H1 (cell line): ENCODE data around the gene CIAO2B. TPM values are rescaled to one million over a fixed set of nuclear protein-coding genes. Genes with fewer than 3 reads are reported as not detected.
A peak's percentile ranks its signal among the peaks of the same experiment; 100 is the strongest.

ENCODE experiments used
- CTCF ChIA-PET: fragments of 300-600 bp; sonication (Branson Sonifier 250); formaldehyde crosslinking; loops from one replicate; lab custom pipeline; 2021; ENCODE audit not compliant: partially characterized antibody; lab: Charles Lee
- POLR2A ChIA-PET: fragments of 300-600 bp; sonication (Branson Sonifier 250); formaldehyde crosslinking; loops from one replicate; lab custom pipeline; 2021; ENCODE audit warnings: inconsistent platforms; ENCODE audit not compliant: partially characterized antibody; lab: Charles Lee
- DNase-seq, 2 experiments: peaks; one replicate each; pipeline versions ENCODE4 v3.0.0 to v3.0.0-alpha.2; 2010 to 2022; ENCODE audit warnings: low spot score in 2 of 2, low read depth in 1 of 2, mixed read lengths in 1 of 2
- FAIRE-seq: peaks from 2 replicates; lab custom pipeline; 2011; peaks lifted over from hg19 to GRCh38; lab: Jason Lieb, UNC
- H2AFZ ChIP-seq: 2 replicates; pipeline ENCODE4 v1.8.1; 2012; ENCODE audit warnings: low read length, inconsistent platforms
- H2AK5ac ChIP-seq: 2 replicates; pipeline ENCODE4 v1.6.1; 2013; ENCODE audit warnings: low read depth, low read length
- H2BK120ac ChIP-seq: replicated peaks from 2 replicates; pipeline ENCODE3; 2013; ENCODE audit warnings: low read depth, low read length, inconsistent platforms
- H2BK12ac ChIP-seq: 2 replicates; pipeline ENCODE4 v1.6.1; 2013; ENCODE audit warnings: low read depth, low read length
- H2BK15ac ChIP-seq: 2 replicates; pipeline ENCODE4 v1.6.1; 2013; ENCODE audit warnings: low read length
- H2BK20ac ChIP-seq: 2 replicates; pipeline ENCODE4 v1.6.1; 2013; ENCODE audit warnings: low read length
- H2BK5ac ChIP-seq: 2 replicates; pipeline ENCODE4 v1.6.1; 2013; ENCODE audit warnings: low read depth, low read length
- H3K14ac ChIP-seq: 2 replicates; pipeline ENCODE4 v1.6.1; 2013; ENCODE audit warnings: inconsistent platforms; ENCODE audit not compliant: insufficient read length
- H3K18ac ChIP-seq: 2 replicates; pipeline ENCODE4 v1.6.1; 2013; ENCODE audit warnings: low read length; ENCODE audit errors: extremely low read depth
- H3K23ac ChIP-seq: 2 replicates; pipeline ENCODE4 v1.6.1; 2013; ENCODE audit warnings: inconsistent platforms; ENCODE audit not compliant: insufficient read length
- H3K23me2 ChIP-seq: 2 replicates; pipeline ENCODE4 v1.6.1; 2013; ENCODE audit warnings: low read depth, low read length
- H3K27ac ChIP-seq: 2 replicates; pipeline ENCODE4 v1.6.1; 2011; ENCODE audit warnings: low read depth, low read length, inconsistent platforms
- H3K27me3 ChIP-seq, 4 experiments: replicated peaks in 1 of 4; 1 replicate in 1 of 4; 2 replicates in 3 of 4; pipeline versions ENCODE4 v1.6.1 to v1.8.1; 2011 to 2013; ENCODE audit warnings: low read length in 3 of 4, mild to moderate bottlenecking in 3 of 4, inconsistent platforms in 2 of 4, mixed read lengths in 2 of 4, moderate library complexity in 1 of 4; ENCODE audit not compliant: control insufficient read depth in 3 of 4, insufficient read depth in 3 of 4; ENCODE audit errors: extremely low read depth in 1 of 4
- H3K36me3 ChIP-seq, 4 experiments: 2 replicates each; pipeline versions ENCODE4 v1.6.1 to v1.8.1; 2011 to 2013; ENCODE audit warnings: mild to moderate bottlenecking in 4 of 4, low read length in 3 of 4, moderate library complexity in 2 of 4, control low read depth in 1 of 4, inconsistent platforms in 1 of 4; ENCODE audit not compliant: insufficient read depth in 4 of 4, control insufficient read depth in 2 of 4
- H3K4ac ChIP-seq: replicated peaks from 2 replicates; pipeline ENCODE3; 2013; ENCODE audit warnings: low read length, low read depth, mixed read lengths, inconsistent platforms; ENCODE audit not compliant: insufficient read length
- H3K4me1 ChIP-seq, 4 experiments: replicated peaks in 1 of 4; 1 replicate in 1 of 4; 2 replicates in 3 of 4; pipeline versions ENCODE4 v1.6.1 to v1.8.1; 2011 to 2013; ENCODE audit warnings: low read length in 3 of 4, inconsistent platforms in 2 of 4, mixed read lengths in 1 of 4; ENCODE audit not compliant: insufficient read depth in 4 of 4, control insufficient read depth in 3 of 4
- H3K4me2 ChIP-seq, 2 experiments: 2 replicates each; pipeline versions ENCODE4 v1.6.1 to v1.8.1; 2011 to 2013; ENCODE audit warnings: low read depth in 2 of 2, low read length in 2 of 2, control low read depth in 1 of 2, inconsistent platforms in 1 of 2, mild to moderate bottlenecking in 1 of 2; ENCODE audit not compliant: insufficient read depth in 1 of 2
- H3K4me3 ChIP-seq, 4 experiments: fragments of 200-600, 300-600 bp in 1 of 4; sonication (generic), shearing (Covaris generic), sonication (Bioruptor Twin) in 1 of 4; 2 replicates each; pipeline versions ENCODE4 v1.5.1 to v1.8.1; 2011 to 2016; ENCODE audit warnings: low read length in 4 of 4, low read depth in 3 of 4, control low read depth in 2 of 4, inconsistent platforms in 2 of 4, mild to moderate bottlenecking in 2 of 4, mixed read lengths in 1 of 4, moderate library complexity in 1 of 4; ENCODE audit not compliant: insufficient read depth in 2 of 4; ENCODE audit errors: extremely low read depth in 1 of 4
- H3K56ac ChIP-seq: replicated peaks from 2 replicates; pipeline ENCODE3; 2013; ENCODE audit warnings: low read depth, mild to moderate bottlenecking, mixed read lengths, low read length, inconsistent platforms; ENCODE audit not compliant: insufficient read length
- H3K79me1 ChIP-seq: 2 replicates; pipeline ENCODE4 v1.6.1; 2013; ENCODE audit warnings: low read depth, low read length, control low read depth
- H3K79me2 ChIP-seq, 2 experiments: 2 replicates each; pipeline versions ENCODE4 v1.6.1 to v1.8.1; 2012 to 2013; ENCODE audit warnings: low read length in 2 of 2, mild to moderate bottlenecking in 2 of 2, inconsistent platforms in 1 of 2; ENCODE audit not compliant: insufficient read depth in 2 of 2, control insufficient read depth in 1 of 2
- H3K9ac ChIP-seq, 4 experiments: replicated peaks in 1 of 4; 1 replicate in 1 of 4; 2 replicates in 3 of 4; pipeline versions ENCODE4 v1.6.1 to v1.8.1; 2011 to 2013; ENCODE audit warnings: low read depth in 3 of 4, low read length in 3 of 4, control low read depth in 2 of 4, mild to moderate bottlenecking in 2 of 4, moderate library complexity in 2 of 4, inconsistent platforms in 1 of 4; ENCODE audit errors: extremely low read depth in 1 of 4
- H3K9me3 ChIP-seq, 2 experiments: 2 replicates each; pipeline versions ENCODE4 v1.6.1 to v1.8.1; 2012 to 2013; ENCODE audit warnings: mild to moderate bottlenecking in 2 of 2, moderate library complexity in 2 of 2, control low read depth in 1 of 2, inconsistent platforms in 1 of 2, low read depth in 1 of 2, low read length in 1 of 2, mixed read lengths in 1 of 2; ENCODE audit not compliant: insufficient read depth in 2 of 2
- H4K20me1 ChIP-seq, 2 experiments: replicated peaks in 1 of 2; 2 replicates each; pipeline versions ENCODE3 to v1.8.1; 2011 to 2013; ENCODE audit warnings: inconsistent platforms in 2 of 2, low read length in 2 of 2, mild to moderate bottlenecking in 1 of 2; ENCODE audit not compliant: insufficient read depth in 2 of 2, control insufficient read depth in 1 of 2
- H4K5ac ChIP-seq: 2 replicates; pipeline ENCODE4 v1.6.1; 2013; ENCODE audit warnings: low read length, low read depth, mixed read lengths, inconsistent platforms; ENCODE audit not compliant: insufficient read length
- H4K8ac ChIP-seq: 2 replicates; pipeline ENCODE4 v1.8.0; 2013; ENCODE audit warnings: mild to moderate bottlenecking, moderate library complexity, low read length, inconsistent platforms; ENCODE audit not compliant: insufficient read depth; ENCODE audit errors: extremely low read depth
- H4K91ac ChIP-seq: replicated peaks from 2 replicates; pipeline ENCODE3; 2013; ENCODE audit warnings: low read length, mixed read lengths, inconsistent platforms; ENCODE audit not compliant: insufficient read length
- ASH2L ChIP-seq: fragments of 200-600, 300-600 bp; sonication (generic); IDR thresholded peaks from one replicate; pipeline ENCODE4 v1.7.1; 2017; ENCODE audit warnings: low read length
- BACH1 ChIP-seq: IDR thresholded peaks from 2 replicates; pipeline ENCODE4 v1.6.1; 2012; ENCODE audit warnings: low read length, improper control_type of control experiment
- CREB1 ChIP-seq: IDR thresholded peaks from 2 replicates; pipeline ENCODE4 v1.6.1; 2012; ENCODE audit warnings: inconsistent platforms
- GTF2F1 ChIP-seq: IDR thresholded peaks from 2 replicates; pipeline ENCODE4 v1.6.1; 2012; ENCODE audit warnings: low read depth, low read length, improper control_type of control experiment, borderline replicate concordance
- RAD21 ChIP-seq, 2 experiments: IDR thresholded peaks in 1 of 2; conservative IDR thresholded peaks in 1 of 2; 2 replicates each; pipeline ENCODE4 v1.6.1; 2011; ENCODE audit warnings: low read depth in 2 of 2, low read length in 2 of 2, improper control_type of control experiment in 1 of 2, inconsistent platforms in 1 of 2, mild to moderate bottlenecking in 1 of 2, moderate library complexity in 1 of 2
- RNF2 ChIP-seq: fragments of 200-900, 300-1000 bp; sonication (generic); IDR thresholded peaks from 2 replicates; pipeline ENCODE4 v1.7.1; 2016; ENCODE audit warnings: borderline replicate concordance, low read depth, mild to moderate bottlenecking, antibody characterized with exemption, low read length; ENCODE audit not compliant: poor library complexity, severe bottlenecking; ENCODE audit errors: missing control alignments
- TBP ChIP-seq: IDR thresholded peaks from 2 replicates; pipeline ENCODE4 v1.6.1; 2011; ENCODE audit warnings: low read depth, low read length, improper control_type of control experiment
- WGBS, 2 experiments: shearing (Covaris generic) in 1 of 2; methylation state at CpG; one replicate each; pipeline versions ENCODE4 v1.1.6 to v1.1.7; 2013 to 2015; ENCODE audit warnings: low lambda C conversion rate in 2 of 2, mixed read lengths in 2 of 2, inconsistent platforms in 1 of 2, low coverage in 1 of 2, missing lambda C conversion rate in 1 of 2; ENCODE audit not compliant: insufficient replicate concordance in 2 of 2, insufficient coverage in 1 of 2, insufficient read length in 1 of 2; ENCODE audit errors: extremely low coverage in 1 of 2, missing lambda C conversion rate in 1 of 2; 5-methylcytosine and 5-hydroxymethylcytosine counted together
- polyA plus RNA-seq, 7 experiments: library from polyadenylated mRNA; depleted of rRNA in 3 of 7; stranded (reverse) in 5 of 7; unstranded in 2 of 7; fragments of >200 nt in 5 of 7; fragments of 200-250 nt in 2 of 7; gene quantifications; 1 replicate in 5 of 7; 2 replicates in 1 of 7; 4 replicates in 1 of 7; pipeline versions ENCODE4 v1.2.1 to v1.2.3, GENCODE V29; 2011 to 2013; ENCODE audit warnings: missing spikeins in 2 of 7, mixed read lengths in 2 of 7
- total RNA-seq: library from RNA; stranded (reverse); fragmentation: NEBNext Ultra II Directional; extraction: Animal tissue kit (Norgen Biotek cat#: 25700); gene quantifications from 2 replicates; pipeline ENCODE4 v1.2.1, GENCODE V29; 2021
- TF ChIP-seq, protein P1 (sequence below), 3 experiments: IDR thresholded peaks; 1 replicate in 2 of 3; 2 replicates in 1 of 3; pipeline versions ENCODE4 v1.5.1 to v1.6.1; 2011; ENCODE audit warnings: low read length in 3 of 3, mild to moderate bottlenecking in 3 of 3, inconsistent platforms in 2 of 3, low read depth in 1 of 3, moderate library complexity in 1 of 3; ENCODE audit not compliant: insufficient read depth in 1 of 3; ENCODE audit errors: control extremely low read depth in 1 of 3

Gene CIAO2B
- total and polyA plus RNA-seq, 2 of the 8 experiments (the other 6 are each of a cell fraction or from before 2014, with no cell fraction given) = 65.6 to 248 TPM

DNA sequence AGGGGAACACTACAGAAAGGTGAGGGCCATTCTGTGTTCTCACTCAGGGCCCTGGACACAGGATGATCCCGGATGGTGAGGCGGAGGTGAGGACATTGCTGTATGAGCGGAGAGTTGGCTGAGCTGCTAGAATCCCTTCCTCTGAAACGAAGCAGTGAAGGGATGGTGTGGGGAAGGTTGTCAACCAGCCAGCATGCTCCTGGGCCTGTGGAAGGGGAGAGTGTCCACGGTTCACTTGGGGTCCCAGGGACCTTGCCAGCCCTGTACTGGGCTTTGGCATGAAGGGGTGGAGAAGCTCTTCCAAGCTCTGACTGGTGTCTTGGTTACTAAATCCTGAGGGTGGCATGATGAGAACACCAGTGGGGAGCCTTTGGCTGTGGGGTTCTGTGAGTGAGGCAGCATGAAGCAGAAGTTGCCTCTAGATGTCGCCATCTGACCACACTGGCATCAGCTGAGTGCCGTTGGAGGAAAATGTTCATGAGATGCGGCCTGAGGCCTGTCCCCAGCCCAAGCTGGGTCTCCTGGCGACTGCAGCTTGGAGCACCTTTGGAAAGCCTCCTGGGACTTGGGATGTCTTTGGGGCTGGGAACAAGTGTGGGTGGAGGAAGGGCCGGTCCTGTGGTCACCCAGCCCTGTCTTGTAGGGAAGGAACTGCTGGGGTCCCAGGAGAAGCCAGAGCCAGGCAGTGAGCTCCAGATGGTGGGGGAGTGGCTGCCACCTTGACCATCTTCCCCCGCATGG, 39.1 kb downstream of the CIAO2B start:
- H3K79me1 ChIP-seq = no peaks in the 10 kb centered on the region
- H2AFZ ChIP-seq = no peak overlapping the region
- H3K79me2 ChIP-seq = no peaks in the 10 kb centered on the region
- H2BK20ac ChIP-seq = no peak overlapping the region
- no peak overlapping the region for H3K4me3 ChIP-seq
- POLR2A ChIA-PET = interaction anchor here (0.8 to 2.7 kb wide), 7 partner anchors 9 to 35 kb away, joined by 3 to 7 read pairs (median 4); partner anchors contain the start of gene PDP2
- no peak overlapping the region for H3K14ac ChIP-seq
- no peak overlapping the region for H4K5ac ChIP-seq
- peaks cover 4 to 9% of the 10 kb centered on the region in 2 experiments for H4K20me1 ChIP-seq
- FAIRE-seq = peak; percentile 57
- H3K9me3 ChIP-seq = no peaks in the 10 kb centered on the region
- no peak overlapping the region for H2AK5ac ChIP-seq
- CTCF ChIA-PET = interaction anchor here (0.8 to 42.0 kb wide), 29 partner anchors 9 to 343 kb away, joined by 3 to 1009 read pairs (median 4); partner anchors contain the start of genes B3GNT9, CDH16, CES3 and CIAO2B
- H2BK15ac ChIP-seq = no peak overlapping the region
- H3K4me2 ChIP-seq = no peak overlapping the region
- no peak overlapping the region for H2BK12ac ChIP-seq
- H3K23me2 ChIP-seq = no peaks in the 10 kb centered on the region
- no peak overlapping the region for H2BK120ac ChIP-seq
- H3K4ac ChIP-seq = no peak overlapping the region
- WGBS, 2 experiments = 63% methylated on average over 11 of the region's 11 CpGs; no CpG with 5 or more reads in 1 of the 2 experiments
- H3K4me1 ChIP-seq = peaks cover 0 to 3% (median 1%) of the 10 kb centered on the region in 4 experiments; a peak in 3 of 7 replicates
- no peak overlapping the region for H3K9ac ChIP-seq
- no peaks in the 10 kb centered on the region; a peak in 1 of 7 replicates for H3K27me3 ChIP-seq
- peak in 1 of 2 experiments; percentile 72 for DNase-seq
- no peak overlapping the region for H3K56ac ChIP-seq
- H3K23ac ChIP-seq = no peak overlapping the region
- H3K27ac ChIP-seq = no peak overlapping the region
- H4K8ac ChIP-seq = no peak overlapping the region; the same call in 1 of the 2 replicates
- no peak overlapping the region for H2BK5ac ChIP-seq
- H3K18ac ChIP-seq = no peak overlapping the region; the same call in 1 of the 2 replicates
- no peak overlapping the region for H4K91ac ChIP-seq
- H3K36me3 ChIP-seq = no peaks in the 10 kb centered on the region
- TF ChIP-seq RAD21 (IDR thresholded peaks at IDR 0.05 in 1 of 2, conservative IDR thresholded peaks at IDR 0.05 in 1 of 2; ENCODE audit: low read depth in 2 of 2, low read length in 2 of 2) (peak; percentile 95 to 96), RNF2 (no peak), TBP (0 out of 2 replicates have a peak, but pooled peaks have one; percentile 24), ASH2L (no peak), CREB1 (no peak), BACH1 (no peak), GTF2F1 (no peak)
- TF ChIP-seq, protein P1, sequence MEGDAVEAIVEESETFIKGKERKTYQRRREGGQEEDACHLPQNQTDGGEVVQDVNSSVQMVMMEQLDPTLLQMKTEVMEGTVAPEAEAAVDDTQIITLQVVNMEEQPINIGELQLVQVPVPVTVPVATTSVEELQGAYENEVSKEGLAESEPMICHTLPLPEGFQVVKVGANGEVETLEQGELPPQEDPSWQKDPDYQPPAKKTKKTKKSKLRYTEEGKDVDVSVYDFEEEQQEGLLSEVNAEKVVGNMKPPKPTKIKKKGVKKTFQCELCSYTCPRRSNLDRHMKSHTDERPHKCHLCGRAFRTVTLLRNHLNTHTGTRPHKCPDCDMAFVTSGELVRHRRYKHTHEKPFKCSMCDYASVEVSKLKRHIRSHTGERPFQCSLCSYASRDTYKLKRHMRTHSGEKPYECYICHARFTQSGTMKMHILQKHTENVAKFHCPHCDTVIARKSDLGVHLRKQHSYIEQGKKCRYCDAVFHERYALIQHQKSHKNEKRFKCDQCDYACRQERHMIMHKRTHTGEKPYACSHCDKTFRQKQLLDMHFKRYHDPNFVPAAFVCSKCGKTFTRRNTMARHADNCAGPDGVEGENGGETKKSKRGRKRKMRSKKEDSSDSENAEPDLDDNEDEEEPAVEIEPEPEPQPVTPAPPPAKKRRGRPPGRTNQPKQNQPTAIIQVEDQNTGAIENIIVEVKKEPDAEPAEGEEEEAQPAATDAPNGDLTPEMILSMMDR (IDR thresholded peaks at IDR 0.05; ENCODE audit: control extremely low read depth in 1 of 3, insufficient read depth in 1 of 3, low read depth in 1 of 3, low read length in 3 of 3) = peak; percentile 85 to 91 (median 91)
